Stimulated activated CD4-positive, alpha-beta T cell treated with anti-CD3 and anti-CD28 coated beads, Interleukin-15, amount 100 ng/mL, for 24 hours (primary cell): ENCODE measurements around the gene CHRNB2.

Experiments used
- DNase-seq: peaks from one replicate; pipeline ENCODE4 v3.0.0-alpha.2; 2020

Gene CHRNB2

DNA sequence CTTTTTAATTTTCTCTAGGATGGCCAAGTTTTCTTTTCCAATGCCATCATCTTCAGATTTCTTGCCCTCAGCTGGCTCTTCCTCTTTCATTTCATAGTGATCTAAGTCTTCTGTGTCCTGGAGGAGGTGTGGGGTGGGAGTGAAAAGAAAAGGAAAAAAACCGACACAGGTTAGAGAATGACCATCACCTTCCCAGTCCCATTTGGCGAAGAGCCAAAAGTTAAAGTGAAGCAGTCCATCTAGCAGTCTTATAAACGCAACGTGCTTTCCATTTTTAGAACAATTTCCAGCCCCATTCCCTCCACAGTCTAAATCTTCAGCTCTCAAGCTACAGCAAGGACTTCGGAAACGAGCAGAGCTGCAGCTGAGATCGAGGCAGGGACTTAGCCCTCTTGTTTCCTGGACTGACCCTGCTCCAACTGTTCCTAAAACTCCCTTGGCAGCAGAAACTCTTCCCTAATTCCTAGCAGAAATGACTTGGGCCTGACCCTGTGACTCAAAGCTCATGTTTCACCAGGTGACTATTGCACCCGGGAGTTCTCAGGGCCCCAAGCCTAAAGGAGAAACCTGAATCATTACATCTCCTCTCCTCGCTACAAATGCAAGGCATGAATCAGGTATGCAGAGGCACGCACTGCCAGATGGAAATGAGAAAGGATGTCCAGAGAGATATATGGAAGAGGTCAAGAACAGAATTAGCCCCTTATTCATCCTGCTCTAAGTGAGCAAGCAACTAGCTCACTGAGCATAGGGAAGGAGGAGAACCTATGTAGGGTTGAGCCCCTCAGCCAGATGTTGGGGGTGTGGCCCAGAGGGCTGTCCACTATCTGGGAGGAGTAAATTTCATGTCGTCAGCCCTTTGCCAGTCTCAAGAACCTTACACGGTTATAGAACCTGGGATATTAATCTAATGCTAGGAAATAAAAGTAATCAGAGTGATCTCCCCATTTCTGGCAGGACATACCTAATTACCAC lies 14.2 kb upstream of the CHRNB2 start:
- DNase-seq = no peak

DNA sequence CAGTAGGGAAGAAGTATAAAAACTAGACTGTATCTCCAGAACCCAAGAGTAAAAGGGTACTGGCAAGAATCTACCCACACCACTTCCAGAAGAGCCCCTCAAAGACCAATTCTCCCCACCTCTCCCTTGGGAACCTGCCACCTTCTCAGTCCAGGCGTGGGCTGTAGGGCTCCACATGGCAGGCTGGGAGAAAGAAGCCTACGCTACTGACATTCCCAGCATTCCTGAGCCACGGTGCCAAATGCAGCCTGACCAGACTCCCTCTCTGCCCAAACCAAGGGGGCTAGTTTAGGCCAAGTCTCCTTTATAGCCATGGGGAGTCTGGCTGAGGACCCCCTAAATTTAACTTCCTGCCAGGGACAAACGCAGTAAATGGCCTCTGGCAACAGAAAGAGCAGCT lies 11.2 kb upstream of the CHRNB2 start:
- no peak for DNase-seq

DNA sequence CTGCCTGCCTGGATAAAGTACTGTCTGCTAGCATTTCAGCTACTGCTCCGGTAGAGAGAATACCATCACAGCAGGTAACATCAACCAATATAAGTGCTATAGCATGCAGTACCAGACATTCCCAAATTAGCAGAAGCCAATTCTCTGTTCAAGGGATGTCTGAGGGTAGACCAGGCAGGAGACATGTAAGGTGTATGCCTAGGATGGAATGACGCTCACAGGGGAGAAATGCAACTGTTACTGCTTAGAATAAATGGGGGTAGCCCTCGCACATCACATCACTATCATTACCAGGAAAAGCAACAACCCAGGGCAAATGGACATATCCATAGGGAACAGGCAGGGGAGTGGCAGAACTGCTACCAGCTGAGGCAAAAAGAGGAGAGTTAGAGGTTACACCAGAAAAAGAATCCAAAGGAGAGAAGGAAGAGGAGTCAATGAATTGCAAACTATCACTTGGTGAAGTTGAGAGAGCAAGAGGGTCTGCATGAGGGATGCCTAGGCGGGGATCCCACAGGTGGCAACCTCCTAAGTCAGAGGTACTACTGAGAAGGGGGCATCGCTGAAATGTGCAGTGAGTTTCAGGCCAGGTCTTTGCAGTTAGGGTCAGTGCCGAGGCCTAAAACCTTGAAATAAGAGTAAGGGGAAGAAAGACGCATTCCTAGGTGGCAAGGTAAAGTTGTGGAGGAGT lies 10.2 kb upstream of the CHRNB2 start:
- DNase-seq = no peak

DNA sequence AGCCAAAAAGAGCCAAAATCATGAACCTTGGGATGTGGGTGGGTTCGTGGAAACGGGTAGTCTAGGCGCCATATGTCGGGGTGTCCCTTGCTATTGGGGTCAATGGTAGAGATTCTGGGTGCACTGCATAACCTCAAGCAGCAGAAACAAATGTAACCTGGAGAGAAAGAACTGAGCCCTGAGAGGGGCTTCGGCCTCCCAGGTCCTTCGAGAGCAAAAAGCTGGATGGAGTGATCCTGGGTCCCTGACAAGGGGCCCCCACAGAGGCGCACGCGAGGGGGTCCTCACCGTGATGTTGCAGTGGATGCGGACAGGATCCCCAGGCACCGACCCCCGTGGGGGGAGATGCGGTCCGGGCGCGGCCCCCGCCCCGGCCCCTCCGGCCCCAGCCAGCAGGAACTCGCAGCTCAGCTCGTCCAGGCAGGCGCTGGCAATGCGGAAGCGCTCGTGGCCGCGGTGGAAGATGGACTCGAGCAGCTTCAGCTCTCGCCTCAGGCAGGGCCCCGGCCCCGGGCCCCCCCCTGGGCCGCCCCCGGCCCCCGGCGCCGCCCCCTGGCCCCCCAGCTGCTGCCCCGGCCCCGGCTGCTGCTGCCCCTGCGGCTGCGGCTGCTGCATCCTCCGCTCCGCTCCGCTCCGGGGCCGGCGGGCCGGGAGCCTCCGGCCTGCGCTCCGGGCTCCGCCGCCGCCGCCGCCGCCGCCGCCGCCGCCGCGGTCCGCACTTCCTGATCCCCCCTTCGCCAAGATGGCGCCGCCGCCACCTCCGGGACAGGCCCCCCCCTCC lies 9.4 kb upstream of the CHRNB2 start, which contains the start of gene UBE2Q1:
Gene UBE2Q1, minus strand, starts transcription at position 724 of the 781 bp plus-strand sequence. Its CDS starts 109 bp downstream, at position 615.
- DNase-seq = peak; percentile 42

DNA sequence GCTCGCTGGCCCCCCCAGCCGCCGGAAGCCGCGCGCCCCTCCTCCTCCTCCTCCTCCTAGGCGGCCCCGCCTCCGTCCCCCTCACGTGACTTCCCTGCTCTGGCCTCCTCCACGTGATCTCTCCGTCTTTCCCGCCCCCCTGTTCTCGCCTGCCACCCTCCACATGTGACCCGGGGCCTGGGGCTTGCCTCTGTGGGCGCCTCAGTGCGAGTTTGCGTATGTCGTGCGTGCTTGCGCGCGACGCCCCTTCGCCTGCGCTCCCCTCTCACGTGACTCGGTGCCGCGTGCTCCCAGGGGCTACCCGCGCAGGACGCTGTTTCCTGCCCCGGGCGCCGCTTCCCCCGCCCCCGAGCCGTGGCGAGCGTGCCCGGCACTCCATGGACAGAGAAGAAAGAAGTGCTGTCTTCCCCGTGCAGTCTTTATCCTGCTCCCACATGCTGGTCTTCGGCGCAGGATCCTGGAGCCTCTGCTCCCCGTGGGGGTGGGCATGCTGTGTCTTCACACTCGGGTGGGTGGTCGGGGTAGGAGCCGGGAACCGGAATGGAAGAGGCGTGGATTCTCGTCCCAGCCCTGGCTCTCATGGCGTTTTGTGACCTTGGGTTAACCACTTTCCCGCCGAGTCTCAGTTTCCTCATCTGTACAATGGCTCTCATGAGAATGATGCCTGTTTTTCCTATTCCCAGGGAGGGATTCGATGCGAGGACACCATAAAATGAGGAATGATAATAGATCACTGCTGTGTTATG lies 8.7 kb upstream of the CHRNB2 start:
- DNase-seq = peak; percentile 100

DNA sequence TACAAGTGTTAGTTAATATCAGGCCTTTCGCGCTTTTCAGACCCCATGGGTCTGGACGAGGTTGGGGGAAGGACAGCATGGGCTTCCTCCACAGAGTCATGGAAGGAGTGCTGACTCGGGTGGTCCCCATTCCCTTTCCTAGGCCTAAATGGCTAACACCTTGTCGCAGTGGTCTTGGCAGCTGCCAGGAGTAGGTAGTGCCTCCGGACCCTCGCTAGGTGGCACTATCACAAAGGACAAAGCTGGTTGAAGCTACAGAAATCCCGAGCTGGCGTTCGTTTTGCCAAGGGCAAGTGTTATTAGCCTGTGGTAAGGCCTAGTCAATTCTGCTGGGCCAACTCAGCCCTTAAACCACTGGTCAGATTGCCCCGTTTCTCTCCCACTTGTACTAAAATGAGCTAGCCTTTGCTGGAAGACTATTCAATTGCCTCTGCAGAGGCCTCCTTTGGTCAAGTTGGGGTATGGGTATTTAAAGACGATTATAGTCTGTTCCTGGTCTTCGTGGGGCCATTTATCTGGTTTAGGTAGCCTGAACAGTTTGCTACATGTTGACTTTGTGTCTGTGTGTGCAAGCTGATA lies 8.0 kb upstream of the CHRNB2 start:
- peak; percentile 89 for DNase-seq

DNA sequence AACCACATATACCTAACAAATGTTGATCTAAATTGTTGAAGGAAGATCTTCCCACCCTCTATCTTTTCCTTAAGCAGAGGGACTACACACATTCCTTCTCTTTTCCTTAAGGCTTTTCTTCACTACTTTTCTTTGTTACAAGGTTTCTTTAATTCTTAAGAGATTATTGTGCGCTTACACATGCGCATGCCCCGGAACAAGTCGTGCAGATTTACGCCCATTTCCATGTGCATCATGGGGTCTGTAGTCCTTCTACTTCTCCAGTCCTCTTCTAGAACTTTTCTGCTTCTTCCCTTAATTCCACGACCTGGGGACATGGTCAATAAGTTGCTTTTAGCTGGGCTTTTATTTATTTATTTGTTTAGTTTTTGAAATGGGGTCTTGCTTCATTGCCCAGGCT lies 1.7 kb upstream of the CHRNB2 start:
- DNase-seq = no peak

DNA sequence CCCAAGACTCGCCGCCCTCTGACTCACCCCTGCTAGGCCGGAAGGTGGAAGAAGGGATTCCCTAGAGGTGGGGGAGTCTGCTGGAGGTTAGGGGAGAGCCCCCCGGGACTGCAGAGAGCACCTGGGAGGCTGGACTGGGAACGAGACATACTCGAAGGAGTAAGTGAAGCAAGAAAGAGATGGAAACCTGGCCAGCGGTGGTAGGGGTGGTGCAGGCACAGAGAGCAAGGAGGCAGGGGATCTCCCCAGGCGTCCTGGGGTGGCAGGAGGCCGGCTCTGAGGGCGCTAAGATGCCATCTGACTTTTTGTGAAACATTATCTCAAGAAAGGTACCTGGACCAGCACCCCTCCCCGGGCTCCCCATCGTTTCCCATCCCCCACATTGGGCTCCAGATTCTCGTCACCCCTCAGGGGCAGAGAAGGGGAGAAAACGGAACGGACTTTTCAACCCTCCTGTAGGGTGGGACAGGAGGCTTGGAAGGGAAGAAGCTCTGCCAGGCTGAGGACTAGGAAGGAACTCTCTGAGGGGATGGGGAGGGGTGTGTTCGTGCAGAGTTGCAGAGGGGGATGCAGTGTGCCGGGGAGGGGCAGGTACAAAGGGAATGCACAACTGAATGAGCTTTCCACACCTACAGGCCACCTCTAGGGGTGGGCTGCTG lies 708 bp downstream of the CHRNB2 start:
- DNase-seq = no peak

DNA sequence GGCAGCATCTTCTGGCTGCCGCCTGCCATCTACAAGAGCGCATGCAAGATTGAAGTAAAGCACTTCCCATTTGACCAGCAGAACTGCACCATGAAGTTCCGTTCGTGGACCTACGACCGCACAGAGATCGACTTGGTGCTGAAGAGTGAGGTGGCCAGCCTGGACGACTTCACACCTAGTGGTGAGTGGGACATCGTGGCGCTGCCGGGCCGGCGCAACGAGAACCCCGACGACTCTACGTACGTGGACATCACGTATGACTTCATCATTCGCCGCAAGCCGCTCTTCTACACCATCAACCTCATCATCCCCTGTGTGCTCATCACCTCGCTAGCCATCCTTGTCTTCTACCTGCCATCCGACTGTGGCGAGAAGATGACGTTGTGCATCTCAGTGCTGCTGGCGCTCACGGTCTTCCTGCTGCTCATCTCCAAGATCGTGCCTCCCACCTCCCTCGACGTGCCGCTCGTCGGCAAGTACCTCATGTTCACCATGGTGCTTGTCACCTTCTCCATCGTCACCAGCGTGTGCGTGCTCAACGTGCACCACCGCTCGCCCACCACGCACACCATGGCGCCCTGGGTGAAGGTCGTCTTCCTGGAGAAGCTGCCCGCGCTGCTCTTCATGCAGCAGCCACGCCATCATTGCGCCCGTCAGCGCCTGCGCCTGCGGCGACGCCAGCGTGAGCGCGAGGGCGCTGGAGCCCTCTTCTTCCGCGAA lies 3.8 kb downstream of the CHRNB2 start:
- no peak for DNase-seq

DNA sequence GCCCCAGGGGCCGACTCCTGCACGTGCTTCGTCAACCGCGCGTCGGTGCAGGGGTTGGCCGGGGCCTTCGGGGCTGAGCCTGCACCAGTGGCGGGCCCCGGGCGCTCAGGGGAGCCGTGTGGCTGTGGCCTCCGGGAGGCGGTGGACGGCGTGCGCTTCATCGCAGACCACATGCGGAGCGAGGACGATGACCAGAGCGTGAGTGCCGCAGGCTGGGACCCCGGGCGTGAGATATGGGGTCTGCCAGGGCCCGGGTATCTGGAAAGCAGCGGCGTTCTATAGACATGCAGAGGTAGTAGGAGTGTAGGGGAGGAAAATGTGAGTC lies 4.3 kb downstream of the CHRNB2 start:
- no peak for DNase-seq

DNA sequence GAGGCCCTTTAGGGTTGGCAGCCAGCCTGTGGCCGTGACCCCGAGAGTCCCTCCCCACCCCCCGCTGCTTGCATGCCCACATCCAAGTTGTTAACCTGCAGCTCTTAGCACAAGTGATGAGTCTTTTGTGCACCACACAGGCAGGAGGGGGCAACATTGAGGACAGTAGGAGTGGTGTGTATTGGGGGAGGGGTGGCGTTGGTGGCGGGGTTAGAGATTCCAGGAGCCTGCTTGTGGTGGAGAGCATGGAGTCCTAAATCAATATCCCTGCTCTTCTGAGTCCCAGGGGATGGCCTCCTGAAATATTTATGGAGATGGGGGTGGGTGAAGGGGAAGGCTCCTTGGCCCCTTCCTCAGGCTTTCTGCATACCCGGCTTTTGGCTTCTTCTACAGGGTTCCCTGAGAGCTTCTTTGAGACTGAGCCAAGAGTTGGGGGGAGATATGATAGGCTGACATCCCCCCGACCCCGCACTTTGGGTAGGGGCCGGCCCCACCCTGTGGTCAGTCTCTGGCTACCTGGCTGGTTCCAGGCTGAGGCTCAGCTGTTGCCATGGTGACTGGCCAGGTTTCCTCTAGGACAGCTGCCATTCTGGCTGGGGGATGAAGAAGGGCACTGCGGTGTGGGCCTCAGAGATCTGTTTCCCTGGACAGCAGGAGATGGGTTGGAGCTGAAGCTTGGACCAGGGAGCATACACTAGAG lies 5.0 kb downstream of the CHRNB2 start:
- DNase-seq = no peak

DNA sequence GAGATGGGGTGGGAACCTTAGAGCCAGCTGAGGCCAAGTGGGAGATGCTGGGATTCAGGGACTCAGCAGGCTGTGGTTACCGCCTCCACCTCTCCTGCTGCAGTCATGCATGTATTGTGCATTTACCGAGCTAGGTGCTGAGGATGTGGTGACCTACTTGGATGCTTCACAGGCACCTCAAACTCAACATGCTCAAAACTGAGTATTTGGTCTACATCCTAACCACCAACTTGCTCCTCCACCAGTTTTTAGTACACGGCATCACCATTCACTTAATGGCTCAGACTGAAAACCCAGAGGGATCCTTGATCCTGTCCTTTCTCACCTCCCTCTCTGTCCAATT lies 5.6 kb downstream of the CHRNB2 start:
- DNase-seq = no peak

DNA sequence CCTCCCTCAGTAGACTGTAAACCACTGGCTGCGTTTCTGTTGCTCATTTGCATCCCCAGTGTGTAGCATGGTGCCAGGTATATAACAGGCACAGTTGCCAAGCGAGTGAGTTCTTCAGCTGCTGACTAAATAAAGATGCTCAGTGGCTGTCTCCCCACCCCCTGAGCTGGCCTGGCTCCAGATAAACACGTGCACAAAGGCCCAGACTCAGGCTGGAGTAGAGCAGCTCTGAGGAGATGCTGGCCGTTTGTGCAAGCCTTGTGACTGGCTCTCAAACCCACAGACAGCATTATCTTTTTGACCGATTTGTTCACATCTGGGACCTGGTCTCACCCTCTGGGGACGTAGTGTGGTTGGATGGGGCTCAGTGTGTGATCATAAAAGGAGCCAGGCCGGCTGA lies 7.1 kb downstream of the CHRNB2 start:
- DNase-seq = no peak

DNA sequence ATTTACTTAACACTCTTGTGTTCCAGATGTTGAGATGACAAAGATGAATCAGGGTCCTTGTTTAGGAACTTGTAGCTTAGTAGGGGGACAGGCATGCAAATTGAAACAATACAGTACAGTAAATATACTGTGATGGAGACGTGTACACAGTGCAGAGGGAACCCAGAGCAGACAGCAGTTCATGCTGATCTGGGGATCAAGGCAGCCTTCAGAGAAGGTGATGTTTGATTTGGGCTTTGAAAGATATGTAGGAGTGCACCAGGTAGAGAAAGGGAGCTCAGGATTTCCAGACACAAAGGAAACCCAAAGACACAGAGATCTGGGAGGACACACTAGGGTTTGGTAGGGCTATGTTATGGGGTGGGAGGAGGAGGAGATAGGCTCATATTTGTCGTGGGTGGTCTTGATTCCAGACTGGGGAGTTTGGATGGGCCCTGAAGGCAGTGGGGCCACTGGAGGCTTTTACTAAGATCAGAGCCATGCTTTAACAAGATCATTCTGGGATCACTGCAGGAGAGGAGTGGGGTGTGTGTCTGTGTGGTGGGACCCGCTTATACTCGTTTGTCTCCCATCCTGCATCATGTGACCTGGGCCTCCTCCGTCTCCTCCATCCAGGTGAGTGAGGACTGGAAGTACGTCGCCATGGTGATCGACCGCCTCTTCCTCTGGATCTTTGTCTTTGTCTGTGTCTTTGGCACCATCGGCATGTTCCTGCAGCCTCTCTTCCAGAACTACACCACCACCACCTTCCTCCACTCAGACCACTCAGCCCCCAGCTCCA lies 7.8 kb downstream of the CHRNB2 start:
- DNase-seq = no peak

DNA sequence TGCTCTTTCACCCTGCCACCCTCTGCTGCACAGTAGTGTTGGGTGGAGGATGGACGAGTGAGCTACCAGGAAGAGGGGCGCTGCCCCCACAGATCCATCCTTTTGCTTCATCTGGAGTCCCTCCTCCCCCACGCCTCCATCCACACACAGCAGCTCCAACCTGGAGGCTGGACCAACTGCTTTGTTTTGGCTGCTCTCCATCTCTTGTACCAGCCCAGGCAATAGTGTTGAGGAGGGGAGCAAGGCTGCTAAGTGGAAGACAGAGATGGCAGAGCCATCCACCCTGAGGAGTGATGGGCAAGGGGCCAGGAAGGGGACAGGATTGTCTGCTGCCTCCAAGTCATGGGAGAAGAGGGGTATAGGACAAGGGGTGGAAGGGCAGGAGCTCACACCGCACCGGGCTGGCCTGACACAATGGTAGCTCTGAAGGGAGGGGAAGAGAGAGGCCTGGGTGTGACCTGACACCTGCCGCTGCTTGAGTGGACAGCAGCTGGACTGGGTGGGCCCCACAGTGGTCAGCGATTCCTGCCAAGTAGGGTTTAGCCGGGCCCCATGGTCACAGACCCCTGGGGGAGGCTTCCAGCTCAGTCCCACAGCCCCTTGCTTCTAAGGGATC lies 8.5 kb downstream of the CHRNB2 start:
- no peak for DNase-seq

DNA sequence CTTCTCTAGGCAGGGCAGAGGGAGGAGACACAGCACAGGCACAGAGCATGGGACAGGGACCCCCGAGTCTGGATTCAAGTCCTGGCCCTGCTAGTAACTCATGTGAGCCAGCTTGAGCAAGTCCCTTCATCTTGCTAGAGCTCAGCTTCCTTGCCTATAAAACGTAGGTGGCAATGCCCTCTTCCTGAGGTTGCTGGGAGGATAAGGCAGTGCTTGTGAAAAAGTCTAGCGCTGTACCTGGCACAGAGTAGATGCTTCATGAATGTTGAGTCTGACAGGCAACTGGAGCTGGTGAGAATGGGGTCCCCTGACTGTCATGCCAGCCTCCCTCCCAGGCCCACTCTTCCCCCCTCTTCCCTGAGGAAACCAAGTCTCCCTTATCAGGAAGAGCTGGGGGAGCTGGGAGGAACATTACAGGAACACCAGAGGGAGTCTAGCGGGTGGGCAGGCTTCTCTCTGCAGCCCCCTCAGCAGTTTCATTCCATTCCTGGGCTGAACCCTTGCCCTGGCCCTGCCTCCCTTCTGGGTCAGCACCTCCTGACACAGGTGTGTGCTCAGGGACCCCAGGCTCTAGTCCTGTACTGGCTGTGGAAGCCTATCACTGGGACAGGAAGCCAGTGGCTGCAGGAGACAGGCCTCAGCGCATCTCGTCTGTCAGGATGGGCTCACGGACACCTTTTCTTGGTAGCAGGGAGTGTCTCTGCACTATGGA lies 9.9 kb downstream of the CHRNB2 start:
- DNase-seq = no peak

DNA sequence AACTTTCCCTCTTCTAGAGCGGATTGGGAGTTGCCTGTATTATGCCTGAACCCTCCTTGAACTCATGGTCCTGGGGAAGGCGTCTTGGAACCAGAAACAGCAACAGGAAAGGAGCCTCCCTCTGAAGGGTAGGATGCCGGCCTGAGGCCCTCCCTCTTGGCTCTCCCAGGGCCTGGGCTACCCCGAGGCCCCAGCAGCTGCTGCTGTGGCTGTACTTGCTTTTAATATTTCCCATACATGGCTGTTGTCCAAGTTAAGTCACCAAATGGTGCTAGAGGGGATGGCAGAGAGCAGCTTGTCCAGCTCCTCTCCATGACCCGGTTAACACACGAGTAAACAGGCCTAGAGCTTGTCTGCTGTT lies 10.5 kb downstream of the CHRNB2 start:
- DNase-seq = no peak

DNA sequence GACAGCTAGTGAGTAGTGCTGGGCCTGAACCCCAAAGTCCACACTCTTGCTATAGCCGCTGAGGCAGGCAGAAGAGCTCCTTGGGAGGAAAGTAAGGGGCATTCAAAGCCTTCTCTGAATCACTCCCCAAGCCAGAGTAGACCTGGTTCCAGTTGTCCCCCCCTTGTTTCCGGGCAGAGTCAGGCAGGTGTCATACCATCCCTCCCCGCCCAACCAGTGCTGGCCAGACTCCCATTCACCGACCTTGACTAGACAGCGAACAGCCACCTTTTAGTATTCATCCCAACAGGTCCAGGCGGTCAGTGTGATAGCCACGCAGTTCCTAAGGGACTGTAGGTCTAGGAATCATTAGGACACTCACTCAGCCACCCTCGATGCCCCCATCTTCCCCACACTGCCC lies 11.8 kb downstream of the CHRNB2 start:
- DNase-seq = no peak

DNA sequence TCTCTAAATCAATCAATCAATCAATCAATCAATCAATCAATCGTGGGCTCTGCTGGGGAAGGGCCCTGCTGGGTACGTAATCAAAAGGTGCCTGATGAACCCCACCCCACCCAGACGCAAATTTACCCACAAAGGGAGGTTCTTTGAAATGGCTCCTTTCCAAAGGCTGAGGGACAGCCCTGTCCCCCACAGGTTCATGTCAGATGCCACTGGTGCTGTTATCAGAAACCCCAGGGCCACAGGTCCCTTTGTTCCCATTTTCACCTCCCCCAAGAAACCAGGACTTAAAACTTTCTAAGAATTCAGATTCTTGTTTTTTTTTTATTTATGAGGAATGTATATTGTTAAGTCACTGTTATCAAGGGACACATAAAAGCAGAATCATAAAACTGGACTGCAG lies 14.2 kb downstream of the CHRNB2 start:
- DNase-seq = no peak
